ENCODE measurements around the gene MECP2.
A peak's percentile ranks its signal among the peaks of the same experiment; 100 is the strongest.

MECP2 gene

DNA sequence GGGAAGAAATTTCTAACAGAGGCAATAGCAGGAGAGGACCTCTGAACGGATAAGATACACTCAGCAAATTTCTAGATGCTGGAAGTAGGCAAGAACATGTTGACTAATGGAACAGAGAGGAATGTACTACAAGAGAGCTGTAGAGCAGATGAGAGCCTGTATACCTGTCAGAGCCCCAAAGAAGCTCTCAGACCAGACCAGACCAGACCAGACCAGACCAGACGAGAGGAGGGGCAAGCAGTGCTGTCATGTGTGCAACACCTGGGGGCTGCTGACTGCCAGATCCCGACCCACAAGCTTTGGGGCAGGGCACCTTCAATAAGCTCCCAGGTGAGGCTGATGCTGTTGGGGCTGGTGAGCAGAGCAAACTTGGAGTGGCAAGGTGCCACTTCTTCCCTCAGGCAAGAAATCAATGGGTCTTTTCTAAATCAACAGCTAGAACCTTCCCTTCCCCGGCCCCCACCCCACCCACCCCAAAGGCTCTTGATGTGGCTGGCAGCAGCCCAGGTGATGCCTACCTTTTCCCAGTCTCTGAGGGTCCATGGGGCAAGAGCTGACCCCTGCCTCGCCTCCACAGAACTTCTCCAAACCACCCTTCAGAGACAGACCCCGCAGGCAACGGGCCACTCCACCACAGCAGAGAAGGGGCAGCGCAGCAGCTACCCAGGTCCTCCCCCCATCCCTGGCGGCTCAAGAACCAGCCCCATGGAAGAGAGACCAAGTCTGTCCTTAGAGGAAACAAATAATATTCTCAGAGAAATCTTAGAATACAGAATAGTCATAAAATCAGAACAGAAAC, 32.7 kb downstream of the MECP2 start:
- no peak for DNase-seq (ENCODE audit: low read depth in 1 of 2, low spot score in 1 of 2)

DNA sequence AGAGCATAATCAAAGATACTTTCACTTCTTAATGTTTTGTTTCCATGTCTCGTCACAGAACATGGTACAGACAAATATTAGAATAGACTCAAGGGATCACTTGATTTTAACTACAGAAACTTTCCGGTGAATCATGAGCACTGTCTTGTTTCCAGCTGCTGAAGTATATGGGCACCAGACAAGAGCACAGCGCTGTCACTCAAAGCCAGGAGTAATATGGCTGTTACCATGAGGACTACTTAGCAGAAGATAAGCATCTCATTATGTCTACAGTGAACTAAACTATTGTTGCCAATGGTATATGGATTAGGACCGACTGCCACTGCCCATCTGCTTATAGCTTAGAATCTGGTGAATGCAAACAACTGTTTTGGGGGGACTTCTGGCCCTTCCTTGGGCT, 34.3 kb downstream of the MECP2 start:
- DNase-seq (ENCODE audit: low read depth in 1 of 2, low spot score in 1 of 2) = no peak

DNA sequence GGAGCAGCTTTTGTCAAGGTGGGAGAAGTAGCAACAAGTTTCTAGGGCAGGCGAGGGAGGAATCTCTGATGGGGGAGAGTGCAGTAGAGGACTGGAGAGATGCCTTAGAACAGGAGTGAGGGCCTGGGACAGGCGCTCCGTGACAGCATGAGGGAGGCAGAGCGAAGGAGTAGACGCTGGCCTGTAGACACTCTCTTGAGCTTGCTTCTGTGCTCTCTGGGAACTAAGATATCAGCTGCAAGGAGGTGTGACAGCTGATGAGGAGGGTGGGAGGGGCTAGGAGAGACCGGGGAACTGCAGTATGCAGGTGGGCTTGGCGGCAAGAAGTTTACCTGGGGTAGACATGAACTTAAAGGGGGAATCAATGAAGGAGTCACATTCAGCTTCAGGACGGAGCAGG, 35.7 kb downstream of the MECP2 start:
- DNase-seq (ENCODE audit: low read depth in 1 of 2, low spot score in 1 of 2) = no peak

DNA sequence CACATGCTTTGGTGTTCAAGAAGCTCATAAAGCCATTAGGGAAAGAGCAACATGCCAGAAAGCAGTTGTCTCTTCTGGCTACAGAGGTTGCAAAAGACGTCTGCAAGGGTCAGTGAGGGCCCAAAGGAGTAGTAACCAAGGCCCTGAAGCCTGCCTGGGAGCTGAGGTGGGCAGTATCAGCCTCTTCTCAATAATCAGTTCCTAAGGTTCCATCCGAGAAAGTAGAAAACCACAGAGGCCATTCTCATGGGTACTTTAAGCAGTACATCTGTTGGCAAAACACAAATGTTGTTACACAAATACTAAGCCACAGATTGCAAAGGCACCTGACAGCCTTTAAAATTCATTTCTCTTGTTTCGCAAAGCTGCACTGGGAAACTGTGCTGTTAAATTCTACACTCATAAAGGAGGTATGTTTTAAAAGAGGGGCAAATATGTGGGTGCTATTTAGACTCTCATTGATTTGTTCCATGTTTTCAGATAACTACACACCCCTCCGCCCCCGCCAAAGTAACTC, 37.7 kb downstream of the MECP2 start:
- DNase-seq (ENCODE audit: low read depth in 1 of 2, low spot score in 1 of 2) = no peak

DNA sequence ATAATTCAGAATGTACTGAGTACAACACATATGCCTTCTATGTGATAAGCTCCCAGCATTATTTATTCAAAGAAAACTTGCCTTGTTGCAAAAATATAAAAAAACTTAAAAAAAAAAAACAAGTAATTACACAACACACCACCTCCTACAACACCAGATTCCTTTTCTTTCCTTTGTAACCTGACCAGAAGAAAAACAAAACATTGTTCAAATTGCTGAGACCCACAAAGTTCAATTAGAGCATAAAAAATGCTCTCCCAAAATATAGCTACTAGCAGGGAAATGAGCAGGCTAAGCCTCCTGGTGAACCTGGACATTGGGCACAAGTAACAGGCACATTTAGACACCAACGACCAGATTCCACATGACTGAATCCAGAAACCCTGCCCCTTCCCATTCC, 38.3 kb downstream of the MECP2 start:
- DNase-seq (ENCODE audit: low read depth in 1 of 2, low spot score in 1 of 2) = no peak

DNA sequence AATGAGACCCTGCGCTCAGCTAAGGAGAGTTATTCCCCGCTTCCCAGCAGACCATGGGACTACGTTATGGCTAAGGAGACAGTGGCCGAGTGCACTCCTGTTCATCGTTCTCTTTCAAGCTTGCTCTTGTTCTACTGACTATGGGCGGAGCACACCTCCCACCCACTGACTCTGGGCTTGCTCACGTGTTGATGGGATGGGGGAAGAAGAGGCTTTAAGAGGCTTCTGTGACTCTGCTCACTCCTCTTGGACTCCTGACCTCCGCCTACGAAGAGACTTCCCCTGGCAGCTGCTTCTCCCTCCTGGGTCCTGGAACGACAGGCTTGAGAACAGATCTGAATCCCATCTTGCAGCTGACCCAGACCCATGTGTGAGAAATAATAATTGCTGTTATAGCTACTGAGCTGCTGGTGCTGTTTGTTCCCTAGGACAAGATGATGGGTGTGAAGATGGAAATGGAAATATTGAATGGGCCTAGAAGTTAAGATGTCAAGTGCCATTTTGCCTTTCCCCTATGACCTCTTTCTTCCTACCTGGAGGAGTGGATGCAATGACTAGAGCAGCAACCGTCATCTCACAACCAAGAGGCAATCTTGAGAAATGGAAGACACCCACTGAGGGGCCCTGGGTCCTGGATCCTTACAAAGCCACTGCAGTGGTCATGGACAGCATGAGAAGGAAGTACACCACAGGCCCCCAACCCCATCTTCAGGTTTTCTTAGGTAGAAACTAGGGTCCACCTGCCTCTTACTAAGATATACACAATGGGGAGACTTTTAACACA, 39.1 kb downstream of the MECP2 start:
- no peak for DNase-seq (ENCODE audit: low read depth in 1 of 2, low spot score in 1 of 2)

DNA sequence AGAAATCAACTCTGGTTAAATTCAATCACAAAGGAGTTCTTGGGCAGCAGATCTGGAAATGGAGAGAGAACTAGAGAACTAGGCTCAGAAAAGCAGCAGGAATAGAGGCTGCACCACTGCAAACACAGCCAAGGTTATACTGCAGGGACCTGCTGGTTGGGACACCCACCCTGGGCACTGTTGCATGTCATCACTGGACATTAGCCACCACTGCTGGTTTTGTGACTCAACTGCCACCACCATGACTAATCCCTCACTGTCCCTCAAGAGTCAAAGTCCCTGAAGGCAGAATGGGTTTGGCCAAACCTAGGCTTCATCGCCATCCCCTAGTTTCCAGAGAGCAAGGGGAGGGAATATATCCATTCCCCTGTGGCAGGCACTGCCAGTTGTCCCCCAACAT, 39.7 kb downstream of the MECP2 start:
- DNase-seq (ENCODE audit: low read depth in 1 of 2, low spot score in 1 of 2) = no peak

DNA sequence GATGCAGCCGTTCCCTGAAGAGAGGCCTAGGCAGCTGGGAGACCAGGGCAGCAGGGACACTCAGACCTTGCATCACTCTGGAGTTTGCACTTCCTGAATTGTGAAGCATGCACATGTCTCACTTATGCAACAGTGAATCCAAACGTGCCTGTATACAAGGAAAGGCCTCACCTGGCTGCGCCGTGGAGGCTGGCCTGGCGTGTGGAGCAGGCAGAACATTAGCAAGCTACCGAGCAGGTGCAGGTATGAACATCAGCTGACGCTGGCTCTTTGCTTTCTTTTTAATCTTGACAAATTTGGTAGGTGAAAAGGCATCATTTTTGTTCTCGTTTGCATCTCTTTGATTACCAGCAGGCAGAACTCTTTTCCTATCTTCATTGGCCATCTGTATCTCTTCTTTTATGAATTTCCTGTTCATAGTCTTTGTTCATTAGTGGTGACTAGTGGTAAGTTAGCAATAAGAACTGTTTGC, 40.7 kb downstream of the MECP2 start:
- no peak for DNase-seq (ENCODE audit: low read depth in 1 of 2, low spot score in 1 of 2)

DNA sequence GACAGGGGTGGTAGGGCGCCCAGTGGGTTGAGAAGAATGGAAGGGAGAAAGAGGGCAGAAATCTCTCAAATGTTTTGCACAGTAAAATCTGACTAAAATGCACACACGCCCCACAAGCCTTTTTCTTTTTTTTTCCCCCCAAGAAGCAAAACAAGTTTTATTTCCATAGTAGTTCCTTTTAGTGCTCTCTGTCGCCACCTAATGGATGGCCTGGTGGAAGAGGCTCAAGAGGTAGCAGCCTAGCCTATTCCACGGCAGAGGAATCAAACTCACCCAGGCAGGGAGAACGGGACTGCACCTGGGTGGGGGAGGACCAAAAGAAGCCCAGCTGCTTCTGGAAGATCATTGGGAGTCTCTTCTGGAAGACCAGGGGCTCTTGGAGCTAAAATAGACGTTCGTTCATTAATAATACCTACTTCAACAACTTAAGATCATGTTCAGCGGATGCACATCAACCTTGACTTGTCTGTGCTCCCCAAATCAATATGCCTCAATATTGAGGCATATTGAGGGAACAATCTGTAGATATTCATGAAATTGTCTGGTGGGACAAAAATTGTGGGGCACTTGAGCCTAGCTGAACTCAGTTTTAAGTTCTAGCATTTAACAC, 46.2 kb downstream of the MECP2 start:
- peak; percentile 31 to 62 for DNase-seq (ENCODE audit: low read depth in 1 of 2, low spot score in 1 of 2)

DNA sequence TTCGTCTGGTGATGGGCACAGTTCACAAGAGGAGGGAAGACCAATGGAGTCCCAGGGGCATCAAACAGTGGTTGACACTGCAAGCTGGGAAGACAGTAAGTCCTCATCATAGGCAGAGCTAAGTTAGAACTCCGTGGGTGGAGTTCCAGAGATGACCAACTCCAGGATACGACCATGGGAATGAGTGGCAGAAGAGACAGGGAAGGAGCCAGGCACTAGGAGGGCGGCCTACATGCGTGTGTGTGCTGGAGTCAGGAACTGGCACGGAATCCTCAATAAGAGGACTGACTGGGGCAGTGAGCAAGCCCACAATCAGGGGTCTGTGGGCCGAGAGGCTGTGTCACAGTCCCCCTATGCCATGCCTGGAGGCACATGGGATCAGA, 47.4 kb downstream of the MECP2 start:
- no peak for DNase-seq (ENCODE audit: low read depth in 1 of 2, low spot score in 1 of 2)

DNA sequence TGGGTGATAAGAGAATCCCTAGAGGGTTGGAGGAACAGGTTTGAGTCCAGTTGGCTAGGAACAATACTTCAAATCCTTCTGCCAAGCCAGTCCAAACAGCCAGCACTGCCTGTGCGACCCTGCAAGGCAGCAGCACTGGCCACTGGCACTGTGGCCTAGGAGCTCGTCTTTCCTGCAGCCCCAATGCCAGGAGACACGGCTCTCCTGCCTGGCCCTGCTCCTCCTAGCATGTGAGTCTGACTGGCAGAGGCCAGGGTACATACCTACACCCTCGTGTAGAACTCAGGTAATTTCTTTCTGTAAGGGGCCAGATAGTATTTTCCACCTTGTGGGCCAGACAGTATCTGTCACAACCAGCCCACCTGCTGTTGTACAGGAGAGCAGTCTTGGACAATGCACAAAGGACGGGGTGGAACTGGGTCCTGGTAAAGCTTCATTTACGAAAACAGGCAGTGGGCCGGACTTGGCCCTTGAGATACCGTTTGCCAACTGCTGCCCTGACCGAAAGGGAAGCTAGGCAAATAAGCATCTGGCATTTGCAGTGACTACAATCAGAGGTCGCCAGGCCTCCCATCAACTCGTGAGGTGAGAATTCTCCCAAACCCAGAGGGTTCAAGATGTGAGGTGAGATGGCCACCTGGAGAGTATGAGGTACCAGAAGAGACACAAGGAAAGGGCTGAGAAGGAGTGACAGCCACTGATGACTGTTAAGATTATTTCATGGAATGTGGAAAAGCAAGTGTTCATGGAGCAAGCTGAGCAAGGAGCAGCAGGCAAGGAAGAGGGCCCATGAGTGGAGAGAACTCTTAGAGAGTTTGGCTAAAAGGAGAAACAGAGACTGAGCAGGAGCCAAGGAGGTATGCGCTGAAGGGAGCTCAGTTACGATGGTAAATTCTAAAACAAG, 48.1 kb downstream of the MECP2 start:
- DNase-seq (ENCODE audit: low read depth in 1 of 2, low spot score in 1 of 2) = no peak

DNA sequence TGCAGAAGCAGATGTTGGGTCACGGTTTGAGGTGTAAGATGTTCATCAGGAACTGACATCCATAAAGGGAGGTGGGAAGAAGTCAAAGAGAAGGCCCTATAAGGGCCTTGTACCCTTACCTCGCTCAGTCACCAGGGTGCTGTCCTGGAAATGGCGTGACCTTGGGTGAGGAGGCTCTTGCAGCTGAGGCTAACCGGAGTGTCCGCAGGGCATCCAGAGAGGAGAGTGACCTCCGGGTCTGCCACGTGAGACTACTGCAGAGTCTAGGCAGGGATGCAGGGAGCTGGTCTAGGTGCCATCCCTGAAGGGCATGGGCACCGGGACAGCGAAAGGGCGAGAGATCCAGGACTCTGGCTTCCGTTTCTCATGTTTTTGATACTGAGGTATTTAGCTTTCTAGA, 49.1 kb downstream of the MECP2 start:
- no peak for DNase-seq (ENCODE audit: low read depth in 1 of 2, low spot score in 1 of 2)

DNA sequence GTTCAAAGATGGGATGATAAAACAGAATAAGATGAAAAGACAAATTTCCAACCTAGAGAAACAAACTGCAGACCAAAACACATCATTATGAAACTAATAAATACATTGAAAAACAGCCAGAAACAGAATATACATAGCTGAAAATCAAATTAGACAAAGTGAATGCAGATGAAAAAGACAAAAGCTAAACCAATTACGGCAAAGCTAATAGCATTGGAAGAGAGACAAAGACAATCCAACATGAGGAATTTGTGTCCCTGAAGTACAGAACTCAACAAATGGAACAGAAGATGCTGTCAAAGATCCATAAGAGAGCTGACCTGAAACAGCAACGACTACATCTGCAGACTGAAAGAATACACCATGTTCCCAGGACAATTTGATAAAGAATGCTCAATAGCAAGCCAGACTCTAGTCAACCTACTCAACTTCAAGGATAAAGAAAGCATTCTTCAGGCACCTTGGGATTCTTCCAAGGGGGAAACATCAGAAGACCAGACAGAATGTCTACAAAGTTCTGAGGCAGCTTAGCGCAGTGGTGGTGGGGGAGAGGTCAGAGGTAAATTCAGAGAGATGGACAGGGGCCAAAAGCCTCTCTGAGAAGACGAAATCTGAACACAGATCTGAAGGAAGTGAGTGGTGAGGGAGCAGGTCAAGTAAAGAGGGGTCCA, 50.4 kb downstream of the MECP2 start:
- DNase-seq (ENCODE audit: low read depth in 1 of 2, low spot score in 1 of 2) = no peak

DNA sequence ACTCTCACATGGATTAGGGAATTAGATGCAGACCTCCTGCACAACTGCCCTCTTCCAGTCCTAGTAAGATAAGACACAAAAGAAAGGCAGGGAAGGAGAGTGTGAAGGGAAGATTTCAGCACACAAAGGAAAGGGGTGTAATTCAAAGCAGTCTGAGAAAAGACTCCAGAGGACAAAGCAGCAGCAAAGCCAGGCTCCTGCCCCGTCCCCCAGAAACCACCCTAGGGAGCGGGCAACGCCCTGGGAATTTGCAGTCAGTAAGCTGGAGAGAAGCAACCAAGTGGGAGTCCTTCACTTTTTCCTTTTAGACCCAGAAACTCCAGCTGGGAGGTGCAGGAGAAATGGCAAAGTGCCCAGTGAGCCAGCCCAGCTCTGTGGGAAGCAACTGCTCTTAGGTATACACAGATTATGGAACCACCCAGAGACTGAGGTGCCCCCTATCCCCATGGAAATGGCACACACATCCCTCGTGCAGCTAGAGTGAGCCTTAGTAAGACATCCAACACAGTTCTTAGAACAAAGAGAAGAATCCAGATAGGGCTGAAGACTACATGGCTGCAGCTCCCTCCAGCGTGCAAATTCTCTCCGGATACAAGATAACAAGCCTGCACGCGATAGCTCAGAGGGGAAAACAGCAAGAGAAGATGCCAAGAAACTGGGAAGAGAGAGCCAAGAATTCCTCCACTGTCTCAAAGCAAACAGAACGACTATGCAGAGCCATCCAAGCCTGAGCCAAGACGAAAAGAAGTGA, 51.3 kb downstream of the MECP2 start:
- DNase-seq (ENCODE audit: low read depth in 1 of 2, low spot score in 1 of 2) = no peak

DNA sequence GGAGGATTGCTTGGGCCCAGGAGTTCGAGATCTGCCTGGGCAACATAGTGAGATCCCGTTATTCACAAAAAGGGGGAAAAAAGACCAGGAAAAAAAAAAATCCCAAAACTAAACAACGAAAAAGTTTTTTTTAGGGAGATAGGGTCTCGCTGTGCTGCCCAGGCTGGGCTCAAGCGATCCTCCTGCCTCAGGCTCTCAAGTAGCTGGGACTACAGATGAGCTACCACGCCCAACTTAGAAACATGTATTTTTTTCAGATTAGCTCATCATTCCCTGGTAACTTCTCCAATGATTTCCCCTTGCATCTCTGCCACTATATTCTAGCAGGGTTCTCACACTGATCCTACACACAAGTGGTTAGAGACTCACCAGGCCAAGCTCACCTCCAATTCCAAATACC, 53.4 kb downstream of the MECP2 start:
- DNase-seq (ENCODE audit: low read depth in 1 of 2, low spot score in 1 of 2) = no peak

DNA sequence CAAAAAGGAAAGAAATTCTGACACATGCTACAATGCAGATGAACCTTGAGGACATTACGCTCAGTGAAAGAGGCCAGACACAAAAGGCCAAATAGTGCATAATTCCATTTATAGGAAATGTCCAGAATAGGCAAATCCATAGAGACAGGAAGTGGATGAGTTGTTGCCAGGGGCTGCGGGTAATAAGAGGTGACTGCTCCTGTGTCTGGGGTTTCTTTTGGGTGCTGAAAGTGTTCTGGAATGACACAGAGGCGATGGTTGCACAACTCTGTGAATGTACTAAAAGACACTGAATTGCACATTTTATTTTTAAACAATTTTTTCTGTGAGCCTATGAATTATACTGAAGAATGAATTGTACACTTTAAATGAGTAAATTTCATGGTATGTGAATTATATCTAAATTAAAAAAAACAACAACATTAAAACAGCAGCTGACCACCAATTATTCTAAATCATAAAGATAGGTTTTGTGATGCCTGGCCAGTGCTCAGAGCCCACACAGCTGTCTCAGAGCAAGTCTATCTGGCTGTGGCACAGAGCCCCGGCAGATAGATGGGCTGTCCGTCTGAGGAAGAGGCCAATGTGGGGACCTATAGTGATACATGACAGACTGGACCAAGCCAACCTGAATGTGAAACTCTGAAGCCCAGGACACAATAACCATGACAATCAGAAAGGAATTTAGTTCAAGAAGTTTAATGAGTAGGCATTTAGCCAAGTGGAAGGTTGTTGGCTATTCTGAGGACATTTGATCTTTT, 54.3 kb downstream of the MECP2 start:
- no peak for DNase-seq (ENCODE audit: low read depth in 1 of 2, low spot score in 1 of 2)

DNA sequence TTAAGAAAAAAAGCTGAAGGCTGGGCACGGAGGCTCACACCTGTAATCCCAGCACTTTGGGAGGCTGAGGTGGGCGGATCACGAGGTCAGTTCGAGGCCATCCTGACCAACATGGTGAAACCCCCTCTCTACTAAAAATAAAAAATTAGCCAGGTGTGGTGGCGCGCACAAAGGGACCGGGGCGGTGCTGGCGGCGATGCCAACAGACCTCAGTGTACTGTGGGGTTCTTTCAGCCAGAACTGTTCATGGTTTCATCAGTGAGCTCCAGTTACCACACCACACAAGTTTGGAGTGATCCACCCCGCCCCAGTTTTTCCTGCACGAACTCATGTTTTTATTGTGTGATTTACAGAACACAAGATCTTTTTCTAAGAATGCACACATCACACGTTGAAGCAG, 56.7 kb downstream of the MECP2 start:
- no peak for DNase-seq (ENCODE audit: low read depth in 1 of 2, low spot score in 1 of 2)

DNA sequence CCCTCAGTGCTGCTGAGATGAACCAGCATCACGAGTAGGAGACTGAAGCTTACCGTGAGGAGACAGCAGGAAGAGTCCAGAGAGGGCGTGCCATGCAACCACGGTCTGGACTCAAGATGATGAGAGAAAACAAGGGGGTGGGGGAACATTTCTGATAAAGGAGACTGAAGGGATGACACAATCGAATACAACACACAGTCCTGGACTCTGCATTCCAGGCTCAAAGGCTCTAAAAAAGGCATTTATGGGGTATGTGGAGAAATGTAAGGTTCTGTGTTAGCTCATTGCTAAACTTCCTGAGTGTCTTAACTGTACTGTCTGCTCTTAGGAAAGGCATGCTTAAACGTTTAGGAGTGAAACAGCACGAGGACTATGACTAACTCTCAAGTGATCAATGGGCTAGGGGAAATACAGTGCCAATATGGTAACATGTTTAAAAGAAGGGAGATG, 57.2 kb downstream of the MECP2 start:
- DNase-seq (ENCODE audit: low read depth in 1 of 2, low spot score in 1 of 2) = no peak

DNA sequence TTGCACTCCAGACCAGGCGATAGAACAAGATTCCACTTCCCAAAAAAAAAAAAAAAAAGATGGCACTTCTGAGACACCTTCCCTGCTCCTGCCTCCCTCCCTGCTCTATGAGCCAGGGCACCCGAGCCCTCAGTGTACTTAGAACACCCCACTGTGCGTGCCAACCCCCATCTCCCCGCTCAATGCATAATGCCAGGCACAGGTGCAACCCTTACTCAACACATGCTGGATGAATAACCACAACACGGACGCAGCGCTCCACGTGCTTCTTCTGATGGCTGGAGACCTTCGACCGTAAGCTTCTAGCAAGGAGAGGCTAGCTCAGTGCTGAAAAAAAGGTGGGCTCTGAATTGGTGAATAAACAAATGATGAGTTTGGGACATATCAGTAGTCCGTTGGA, 57.9 kb downstream of the MECP2 start:
- no peak for DNase-seq (ENCODE audit: low read depth in 1 of 2, low spot score in 1 of 2)

Data from activated CD4-positive, alpha-beta T cell treated with anti-CD3 and anti-CD28 coated beads, Interleukin-2, amount 50 U/mL, for 24 hours (primary cell).